ENCODE measurements around the gene TPGS2. TPM values are rescaled to one million over a fixed set of nuclear protein-coding genes. Genes with fewer than 3 reads are reported as not detected.
A peak's percentile ranks its signal among the peaks of the same experiment; 100 is the strongest.

Gene TPGS2
- total and polyA plus RNA-seq, 2 of the 13 experiments (the other 11 are each of a cell fraction or from before 2014, with no cell fraction given), result 73.3 to 137 TPM

DNA sequence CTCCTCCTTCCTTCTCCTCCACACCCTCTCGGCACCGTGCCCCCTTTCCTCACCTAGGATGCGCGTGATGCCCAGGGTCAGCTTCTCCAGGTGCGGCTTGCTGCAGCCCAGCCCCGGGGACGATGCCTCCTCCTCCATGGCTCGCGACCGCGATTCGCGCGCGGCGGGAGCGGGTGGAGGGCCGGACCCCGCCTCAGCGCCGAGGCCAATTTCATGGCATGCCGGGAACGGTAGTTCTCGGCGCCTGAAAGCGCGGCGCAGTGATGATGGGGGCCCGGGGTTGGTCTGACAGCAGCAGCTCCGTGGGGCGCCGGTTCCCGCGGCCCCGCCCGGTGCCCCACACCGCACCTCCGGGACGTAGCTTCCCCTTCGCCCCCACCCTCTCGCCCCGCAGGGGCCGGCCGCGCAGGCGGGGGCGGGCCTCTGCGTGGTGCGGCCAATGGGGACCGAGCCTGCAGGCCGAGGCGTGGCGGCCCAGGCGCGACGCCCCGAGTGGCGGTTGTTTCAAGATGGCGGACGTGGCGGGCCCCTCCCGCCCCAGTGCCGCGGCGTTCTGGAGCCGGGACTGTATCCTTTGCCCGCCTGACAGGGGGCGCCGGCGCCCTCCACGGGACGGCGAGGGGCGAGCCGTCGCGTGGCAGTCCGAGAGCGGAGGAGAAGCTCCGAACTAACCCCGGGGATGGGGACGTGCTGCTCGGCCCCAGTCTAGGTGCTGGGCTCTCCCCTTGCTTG, at the start of gene TPGS2, which contains the start of gene KIAA1328 (continued):
- TF ChIP-seq LCORL (IDR thresholded peaks at IDR 0.05) (no peak), LCORL (CRISPR knock-in tag; IDR thresholded peaks at IDR 0.05) (peak; percentile 79; the same call in 1 of the 2 replicates), NPAS2 (CRISPR knock-in tag; IDR thresholded peaks at IDR 0.05; ENCODE audit: borderline replicate concordance) (no peak), SRY (CRISPR knock-in tag; IDR thresholded peaks at IDR 0.05) (peak; percentile 30; the same call in 1 of the 2 replicates), POLR2A (IDR thresholded peaks at IDR 0.05; ENCODE audit: insufficient read depth in 1 of 2, low read depth in 2 of 2, low read length in 2 of 2) (peak in 1 of 2 experiments; percentile 67), ZNF34 (CRISPR knock-in tag; IDR thresholded peaks at IDR 0.05; ENCODE audit: borderline replicate concordance) (peak; percentile 74; the same call in 1 of the 2 replicates), GZF1 (CRISPR knock-in tag; IDR thresholded peaks at IDR 0.05) (peak; percentile 82), ZNF709 (CRISPR knock-in tag; IDR thresholded peaks at IDR 0.05) (peak; percentile 55), GPN1 (CRISPR knock-in tag; IDR thresholded peaks at IDR 0.05; ENCODE audit: borderline replicate concordance) (no peak), ZNF3 (CRISPR knock-in tag; IDR thresholded peaks at IDR 0.05) (no peak), HNRNPL (IDR thresholded peaks at IDR 0.05; ENCODE audit: low read depth, low read length) (no peak), MTA1 (CRISPR knock-in tag; IDR thresholded peaks at IDR 0.05; ENCODE audit: borderline replicate concordance) (peak; percentile 66; the same call in 1 of the 2 replicates), HOXA3 (CRISPR knock-in tag; IDR thresholded peaks at IDR 0.05) (peak; percentile 95), GATA4 (IDR thresholded peaks at IDR 0.05; ENCODE audit: borderline replicate concordance, low read depth) (peak; percentile 14; the same call in 1 of the 2 replicates), ZBTB8A (CRISPR knock-in tag; IDR thresholded peaks at IDR 0.05; ENCODE audit: borderline replicate concordance, low read depth) (no peak), ZNF749 (CRISPR knock-in tag; IDR thresholded peaks at IDR 0.05; ENCODE audit: borderline replicate concordance) (0 out of 2 replicates have a peak, but pooled peaks have one; percentile 72), ZNF772 (CRISPR knock-in tag; IDR thresholded peaks at IDR 0.05) (0 out of 2 replicates have a peak, but pooled peaks have one; percentile 65), XRCC5 (optimal IDR thresholded peaks at IDR 0.05; ENCODE audit: low read length) (peak; percentile 48), ZNF570 (CRISPR knock-in tag; IDR thresholded peaks at IDR 0.05; ENCODE audit: borderline replicate concordance) (peak; percentile 14; the same call in 1 of the 2 replicates)
- TF ChIP-seq, protein P1, sequence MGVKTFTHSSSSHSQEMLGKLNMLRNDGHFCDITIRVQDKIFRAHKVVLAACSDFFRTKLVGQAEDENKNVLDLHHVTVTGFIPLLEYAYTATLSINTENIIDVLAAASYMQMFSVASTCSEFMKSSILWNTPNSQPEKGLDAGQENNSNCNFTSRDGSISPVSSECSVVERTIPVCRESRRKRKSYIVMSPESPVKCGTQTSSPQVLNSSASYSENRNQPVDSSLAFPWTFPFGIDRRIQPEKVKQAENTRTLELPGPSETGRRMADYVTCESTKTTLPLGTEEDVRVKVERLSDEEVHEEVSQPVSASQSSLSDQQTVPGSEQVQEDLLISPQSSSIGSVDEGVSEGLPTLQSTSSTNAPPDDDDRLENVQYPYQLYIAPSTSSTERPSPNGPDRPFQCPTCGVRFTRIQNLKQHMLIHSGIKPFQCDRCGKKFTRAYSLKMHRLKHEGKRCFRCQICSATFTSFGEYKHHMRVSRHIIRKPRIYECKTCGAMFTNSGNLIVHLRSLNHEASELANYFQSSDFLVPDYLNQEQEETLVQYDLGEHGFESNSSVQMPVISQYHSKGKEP (CRISPR knock-in tag; IDR thresholded peaks at IDR 0.05), result no peak; the same call in 1 of the 2 replicates
- TF ChIP-seq, protein P2, sequence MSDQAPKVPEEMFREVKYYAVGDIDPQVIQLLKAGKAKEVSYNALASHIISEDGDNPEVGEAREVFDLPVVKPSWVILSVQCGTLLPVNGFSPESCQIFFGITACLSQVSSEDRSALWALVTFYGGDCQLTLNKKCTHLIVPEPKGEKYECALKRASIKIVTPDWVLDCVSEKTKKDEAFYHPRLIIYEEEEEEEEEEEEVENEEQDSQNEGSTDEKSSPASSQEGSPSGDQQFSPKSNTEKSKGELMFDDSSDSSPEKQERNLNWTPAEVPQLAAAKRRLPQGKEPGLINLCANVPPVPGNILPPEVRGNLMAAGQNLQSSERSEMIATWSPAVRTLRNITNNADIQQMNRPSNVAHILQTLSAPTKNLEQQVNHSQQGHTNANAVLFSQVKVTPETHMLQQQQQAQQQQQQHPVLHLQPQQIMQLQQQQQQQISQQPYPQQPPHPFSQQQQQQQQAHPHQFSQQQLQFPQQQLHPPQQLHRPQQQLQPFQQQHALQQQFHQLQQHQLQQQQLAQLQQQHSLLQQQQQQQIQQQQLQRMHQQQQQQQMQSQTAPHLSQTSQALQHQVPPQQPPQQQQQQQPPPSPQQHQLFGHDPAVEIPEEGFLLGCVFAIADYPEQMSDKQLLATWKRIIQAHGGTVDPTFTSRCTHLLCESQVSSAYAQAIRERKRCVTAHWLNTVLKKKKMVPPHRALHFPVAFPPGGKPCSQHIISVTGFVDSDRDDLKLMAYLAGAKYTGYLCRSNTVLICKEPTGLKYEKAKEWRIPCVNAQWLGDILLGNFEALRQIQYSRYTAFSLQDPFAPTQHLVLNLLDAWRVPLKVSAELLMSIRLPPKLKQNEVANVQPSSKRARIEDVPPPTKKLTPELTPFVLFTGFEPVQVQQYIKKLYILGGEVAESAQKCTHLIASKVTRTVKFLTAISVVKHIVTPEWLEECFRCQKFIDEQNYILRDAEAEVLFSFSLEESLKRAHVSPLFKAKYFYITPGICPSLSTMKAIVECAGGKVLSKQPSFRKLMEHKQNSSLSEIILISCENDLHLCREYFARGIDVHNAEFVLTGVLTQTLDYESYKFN (CRISPR knock-in tag; conservative IDR thresholded peaks at IDR 0.05), result peak; percentile 9; the same call in 1 of the 2 replicates
- TF ChIP-seq, protein P3, sequence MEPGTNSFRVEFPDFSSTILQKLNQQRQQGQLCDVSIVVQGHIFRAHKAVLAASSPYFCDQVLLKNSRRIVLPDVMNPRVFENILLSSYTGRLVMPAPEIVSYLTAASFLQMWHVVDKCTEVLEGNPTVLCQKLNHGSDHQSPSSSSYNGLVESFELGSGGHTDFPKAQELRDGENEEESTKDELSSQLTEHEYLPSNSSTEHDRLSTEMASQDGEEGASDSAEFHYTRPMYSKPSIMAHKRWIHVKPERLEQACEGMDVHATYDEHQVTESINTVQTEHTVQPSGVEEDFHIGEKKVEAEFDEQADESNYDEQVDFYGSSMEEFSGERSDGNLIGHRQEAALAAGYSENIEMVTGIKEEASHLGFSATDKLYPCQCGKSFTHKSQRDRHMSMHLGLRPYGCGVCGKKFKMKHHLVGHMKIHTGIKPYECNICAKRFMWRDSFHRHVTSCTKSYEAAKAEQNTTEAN (CRISPR knock-in tag; conservative IDR thresholded peaks at IDR 0.05), result 0 out of 2 replicates have a peak, but pooled peaks have one; percentile 66
- TF ChIP-seq, protein P4, sequence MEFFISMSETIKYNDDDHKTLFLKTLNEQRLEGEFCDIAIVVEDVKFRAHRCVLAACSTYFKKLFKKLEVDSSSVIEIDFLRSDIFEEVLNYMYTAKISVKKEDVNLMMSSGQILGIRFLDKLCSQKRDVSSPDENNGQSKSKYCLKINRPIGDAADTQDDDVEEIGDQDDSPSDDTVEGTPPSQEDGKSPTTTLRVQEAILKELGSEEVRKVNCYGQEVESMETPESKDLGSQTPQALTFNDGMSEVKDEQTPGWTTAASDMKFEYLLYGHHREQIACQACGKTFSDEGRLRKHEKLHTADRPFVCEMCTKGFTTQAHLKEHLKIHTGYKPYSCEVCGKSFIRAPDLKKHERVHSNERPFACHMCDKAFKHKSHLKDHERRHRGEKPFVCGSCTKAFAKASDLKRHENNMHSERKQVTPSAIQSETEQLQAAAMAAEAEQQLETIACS (CRISPR knock-in tag; IDR thresholded peaks at IDR 0.05), result peak; percentile 23; the same call in 1 of the 2 replicates
